Uterus (tissue), 4 donors: Measurements from ENCODE around the gene REN. TPM values are rescaled to one million over a fixed set of nuclear protein-coding genes. Genes with fewer than 3 reads are reported as not detected.

ENCODE experiments used
- DNase-seq, 2 donors: peaks; one replicate each; pipeline ENCODE4 v3.0.0-alpha.2; 2019 to 2020
- H3K27ac ChIP-seq, 2 donors: fragments of 200-600 bp; sonication (generic); 1 replicate in 1 of 2; 2 replicates in 1 of 2; pipeline ENCODE4 v1.5.1; 2016 to 2018
- H3K27me3 ChIP-seq, 2 donors: fragments of 200-600 bp; sonication (generic); one replicate each; pipeline ENCODE4 v1.5.1; 2018 to 2019; ENCODE audit warnings: control low read depth in 1 of 2
- H3K36me3 ChIP-seq, 2 donors: fragments of 200-600 bp; sonication (generic); one replicate each; pipeline ENCODE4 v1.5.1; 2019; ENCODE audit warnings: control low read depth in 1 of 2
- H3K4me1 ChIP-seq, 2 donors: fragments of 200-600 bp; sonication (generic); one replicate each; pipeline ENCODE4 v1.5.1; 2018 to 2019; ENCODE audit warnings: control low read depth in 1 of 2
- H3K4me3 ChIP-seq, 2 donors: fragments of 200-600 bp; sonication (generic); 1 replicate in 1 of 2; 2 replicates in 1 of 2; pipeline ENCODE4 v1.5.1; 2018 to 2019; ENCODE audit warnings: mild to moderate bottlenecking in 1 of 2
- H3K9me3 ChIP-seq, 2 donors: fragments of 200-600 bp; sonication (generic); one replicate each; pipeline ENCODE4 v1.5.1; 2019; ENCODE audit warnings: control low read depth in 1 of 2
- POLR2A ChIP-seq, 2 donors: fragments of 450-650 bp; IDR thresholded peaks; one replicate each; pipeline ENCODE4 v1.6.1; 2016; ENCODE audit warnings: antibody characterized with exemption in 2 of 2, mild to moderate bottlenecking in 1 of 2, moderate library complexity in 1 of 2
- intact Hi-C: fragments of 100-400 bp; cut with DNase I; formaldehyde crosslinking; loops from one replicate; pipeline ENCODE4 v1.15.1; 2023; ENCODE audit warnings: low total_unique reads
- total RNA-seq, 4 donors: library from RNA; depleted of rRNA in 3 of 4; stranded (reverse); fragments of >200 nt in 3 of 4; gene quantifications; one replicate each; pipeline versions ENCODE4 v1.1.0 to v1.2.4, GENCODE V29; 2014 to 2023
- TF ChIP-seq, protein P1 (sequence below), 4 experiments: fragments of 200-600 bp in 2 of 4; fragments of 450-650 bp in 2 of 4; sonication (generic) in 2 of 4; IDR thresholded peaks; one replicate each; pipeline ENCODE4 v1.5.1; 2016 to 2019; ENCODE audit warnings: antibody characterized with exemption in 4 of 4, mild to moderate bottlenecking in 2 of 4, moderate library complexity in 1 of 4
- donor health status: DM: yes; HTN: yes; CAD: no.

The REN gene
- total RNA-seq, 4 donors from 2014 or later = 6.8 to 9.4 TPM; not detected in 2

DNA sequence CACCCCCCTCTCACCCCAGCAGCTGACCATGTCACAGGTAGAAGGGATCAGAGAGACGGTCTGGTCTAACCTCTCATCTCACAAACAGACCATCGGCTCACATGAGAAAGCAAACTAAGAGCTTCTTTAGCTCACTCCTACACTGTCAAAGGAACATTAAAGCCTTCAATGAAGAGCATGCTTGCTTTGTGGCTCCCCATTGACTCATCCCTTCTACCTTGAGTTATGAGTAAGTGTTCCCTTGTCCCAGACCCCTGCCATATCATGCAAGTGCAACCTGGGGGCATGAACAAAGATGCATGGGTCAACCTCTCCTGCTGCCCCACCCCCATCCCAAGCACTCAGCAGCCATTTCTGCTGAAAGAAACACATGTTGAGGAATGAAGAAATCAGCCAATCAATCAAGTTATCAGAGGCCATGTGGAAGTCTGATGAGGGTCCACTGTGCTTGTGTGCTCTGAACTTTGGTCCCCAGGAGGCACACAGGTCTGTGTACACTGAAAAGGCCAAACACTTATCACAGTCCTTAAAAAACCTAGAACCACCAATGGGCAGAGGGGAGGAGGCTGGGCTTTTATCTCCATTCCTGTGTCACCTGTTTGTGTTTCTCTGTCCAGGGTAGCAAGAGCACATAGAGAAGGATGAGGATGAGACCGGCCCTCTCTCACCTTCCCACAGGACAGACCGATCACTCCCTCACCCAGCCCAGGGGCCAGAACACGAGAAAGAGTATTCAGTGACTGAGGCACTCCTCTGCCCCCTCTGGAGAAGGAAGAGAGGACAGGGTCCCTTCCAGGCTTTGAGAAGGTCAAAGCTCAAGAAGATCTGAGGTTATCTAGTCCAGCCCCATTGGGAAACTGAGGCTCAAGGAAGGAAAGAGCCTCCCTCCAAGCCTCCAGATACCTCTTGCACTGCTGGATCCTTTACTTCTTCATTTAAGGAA is 23.8 kb downstream of the REN start:
- Histone ChIP-seq H3K4me1 (no peaks in the 10 kb centered on the region), H3K27ac (no peak overlapping the region), H3K9me3 (no peaks in the 10 kb centered on the region), H3K27me3 (no peaks in the 10 kb centered on the region), H3K4me3 (no peak overlapping the region), H3K36me3 (no peaks in the 10 kb centered on the region)
- intact Hi-C loops = no loop called here
- no peak for TF ChIP-seq POLR2A (IDR thresholded peaks at IDR 0.05)
- TF ChIP-seq, protein P1, sequence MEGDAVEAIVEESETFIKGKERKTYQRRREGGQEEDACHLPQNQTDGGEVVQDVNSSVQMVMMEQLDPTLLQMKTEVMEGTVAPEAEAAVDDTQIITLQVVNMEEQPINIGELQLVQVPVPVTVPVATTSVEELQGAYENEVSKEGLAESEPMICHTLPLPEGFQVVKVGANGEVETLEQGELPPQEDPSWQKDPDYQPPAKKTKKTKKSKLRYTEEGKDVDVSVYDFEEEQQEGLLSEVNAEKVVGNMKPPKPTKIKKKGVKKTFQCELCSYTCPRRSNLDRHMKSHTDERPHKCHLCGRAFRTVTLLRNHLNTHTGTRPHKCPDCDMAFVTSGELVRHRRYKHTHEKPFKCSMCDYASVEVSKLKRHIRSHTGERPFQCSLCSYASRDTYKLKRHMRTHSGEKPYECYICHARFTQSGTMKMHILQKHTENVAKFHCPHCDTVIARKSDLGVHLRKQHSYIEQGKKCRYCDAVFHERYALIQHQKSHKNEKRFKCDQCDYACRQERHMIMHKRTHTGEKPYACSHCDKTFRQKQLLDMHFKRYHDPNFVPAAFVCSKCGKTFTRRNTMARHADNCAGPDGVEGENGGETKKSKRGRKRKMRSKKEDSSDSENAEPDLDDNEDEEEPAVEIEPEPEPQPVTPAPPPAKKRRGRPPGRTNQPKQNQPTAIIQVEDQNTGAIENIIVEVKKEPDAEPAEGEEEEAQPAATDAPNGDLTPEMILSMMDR (IDR thresholded peaks at IDR 0.05) = no peak
- DNase-seq = no peak

DNA sequence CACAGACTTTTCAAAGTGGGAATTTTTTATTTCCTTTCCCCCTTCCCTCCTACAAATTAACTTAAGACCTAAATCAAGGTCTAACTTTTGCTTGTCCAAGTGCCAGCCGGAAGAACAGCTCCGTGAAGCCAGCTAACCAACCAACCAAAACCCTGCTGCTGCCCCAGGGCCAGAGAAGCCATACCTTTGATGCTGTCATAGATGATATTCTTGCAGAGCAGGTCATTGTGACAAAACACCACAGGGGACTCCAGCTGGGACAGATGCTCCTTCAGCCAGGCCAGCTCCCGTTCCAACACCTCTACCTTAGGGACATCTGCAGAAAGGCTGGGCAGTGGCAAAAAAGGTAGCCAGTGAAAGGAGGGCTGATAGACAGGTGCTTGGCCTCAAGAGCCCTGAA is 25.0 kb downstream of the REN start:
- Histone ChIP-seq H3K4me1 (no peaks in the 10 kb centered on the region), H3K27me3 (no peaks in the 10 kb centered on the region), H3K36me3 (no peaks in the 10 kb centered on the region), H3K9me3 (no peaks in the 10 kb centered on the region), H3K4me3 (no peak overlapping the region), H3K27ac (no peak overlapping the region)
- intact Hi-C loops = no loop called here
- DNase-seq = no peak
- TF ChIP-seq, protein P1 (IDR thresholded peaks at IDR 0.05) = no peak
- no peak for TF ChIP-seq POLR2A (IDR thresholded peaks at IDR 0.05)

DNA sequence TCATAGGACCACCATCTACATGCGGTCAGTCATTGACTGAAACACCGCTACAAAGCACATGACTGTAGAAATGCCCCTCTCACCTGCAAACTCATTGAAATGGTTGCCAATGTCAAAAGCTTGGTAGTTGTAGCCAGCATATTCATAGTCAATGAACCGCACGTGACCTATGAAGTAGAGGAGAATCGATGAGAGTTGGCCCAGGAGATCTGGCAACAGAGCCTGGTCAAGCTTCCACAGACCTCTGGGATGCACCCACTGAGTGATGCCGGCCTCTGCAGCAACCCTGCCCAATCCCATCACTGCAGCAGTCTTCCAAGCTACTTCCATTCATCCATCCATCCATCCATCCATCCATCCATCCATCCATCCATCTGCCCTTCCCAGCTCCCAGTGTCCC is 26.2 kb downstream of the REN start:
- Histone ChIP-seq H3K27ac (no peak overlapping the region), H3K27me3 (no peaks in the 10 kb centered on the region), H3K36me3 (no peaks in the 10 kb centered on the region), H3K4me1 (no peaks in the 10 kb centered on the region), H3K4me3 (no peak overlapping the region), H3K9me3 (no peaks in the 10 kb centered on the region)
- intact Hi-C loops = no loop called here
- no peak for DNase-seq
- TF ChIP-seq POLR2A (IDR thresholded peaks at IDR 0.05) = no peak
- TF ChIP-seq, protein P1 (IDR thresholded peaks at IDR 0.05) = no peak

DNA sequence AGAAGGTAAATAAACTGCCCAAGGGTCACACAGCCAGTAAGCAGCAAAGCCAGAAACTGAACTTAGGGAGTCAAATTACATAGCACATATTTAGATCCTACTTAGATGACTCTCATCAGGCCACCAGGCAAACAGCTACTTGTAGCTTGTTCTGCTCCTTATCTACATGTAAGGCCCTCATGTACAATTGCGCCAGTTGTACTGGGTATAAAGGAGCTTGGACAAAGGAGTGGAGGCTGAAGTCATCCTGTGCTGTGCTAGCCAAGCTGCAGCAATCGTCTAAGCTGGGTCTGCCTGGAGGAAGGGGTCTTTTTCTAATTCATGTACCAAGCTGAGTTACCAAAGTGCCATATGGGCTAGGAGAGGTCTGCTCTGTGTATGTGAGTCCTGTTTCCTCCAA is 27.0 kb downstream of the REN start:
- Histone ChIP-seq H3K4me1 (no peaks in the 10 kb centered on the region), H3K4me3 (no peak overlapping the region), H3K36me3 (no peaks in the 10 kb centered on the region), H3K27ac (no peak overlapping the region), H3K27me3 (no peaks in the 10 kb centered on the region), H3K9me3 (no peaks in the 10 kb centered on the region)
- no peak for DNase-seq
- TF ChIP-seq POLR2A (IDR thresholded peaks at IDR 0.05) = no peak
- TF ChIP-seq, protein P1 (IDR thresholded peaks at IDR 0.05) = no peak
- intact Hi-C loops = no loop called here

DNA sequence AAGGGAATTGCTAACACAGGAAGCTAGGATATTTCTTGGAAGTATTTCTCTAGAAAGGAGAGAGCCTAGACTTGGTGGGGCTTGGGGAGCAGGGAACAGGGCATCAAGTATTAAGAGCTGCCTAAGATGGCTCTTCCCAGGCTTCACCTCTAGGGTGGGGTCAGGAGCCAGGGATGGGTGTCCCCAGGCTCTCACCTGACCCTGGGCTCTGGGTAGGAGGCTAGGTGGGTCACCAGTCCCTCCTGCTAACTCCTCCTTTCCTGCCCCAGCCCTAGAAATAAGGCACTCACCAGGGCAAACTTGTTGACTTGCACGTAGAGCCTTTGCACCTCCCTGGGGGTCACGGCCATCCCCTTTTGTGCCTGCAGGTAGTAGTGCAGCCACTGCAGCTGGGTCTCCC is 29.3 kb downstream of the REN start:
- intact Hi-C loops = no loop called here
- no peak for DNase-seq
- Histone ChIP-seq H3K9me3 (no peaks in the 10 kb centered on the region), H3K4me3 (no peak overlapping the region), H3K36me3 (no peaks in the 10 kb centered on the region), H3K27me3 (no peaks in the 10 kb centered on the region), H3K27ac (no peak overlapping the region), H3K4me1 (peaks cover 0 to 1% of the 10 kb centered on the region in 2 donors)
- TF ChIP-seq, protein P1 (IDR thresholded peaks at IDR 0.05) = no peak
- no peak for TF ChIP-seq POLR2A (IDR thresholded peaks at IDR 0.05)
